ENCODE results near the gene ST6GALNAC6.

Gene ST6GALNAC6

GRCh38 chr9:127915801-127916719 is 16.7 kb upstream of the ST6GALNAC6 start:
- no peak for DNase-seq

GRCh38 chr9:127915325-127915752 is 15.9 kb upstream of the ST6GALNAC6 start:
- no peak for DNase-seq

- DNase-seq: no peak
Measured at GRCh38 chr9:127913682-127914081, 14.3 kb upstream of the ST6GALNAC6 start.

- no peak for DNase-seq
Measured at GRCh38 chr9:127912882-127913281, 13.5 kb upstream of the ST6GALNAC6 start.

- DNase-seq: no peak
Measured at GRCh38 chr9:127912296-127912695, 12.9 kb upstream of the ST6GALNAC6 start.

- no peak for DNase-seq
Measured at GRCh38 chr9:127910613-127911205, 11.3 kb upstream of the ST6GALNAC6 start.

- DNase-seq: no peak
Measured at GRCh38 chr9:127909839-127910273, 10.5 kb upstream of the ST6GALNAC6 start.

- DNase-seq: no peak
Measured at GRCh38 chr9:127908660-127908926, 9.2 kb upstream of the ST6GALNAC6 start.

GRCh38 chr9:127907867-127908659 is 8.7 kb upstream of the ST6GALNAC6 start:
- DNase-seq: no peak

- DNase-seq: no peak
Measured at GRCh38 chr9:127905788-127906191, 6.4 kb upstream of the ST6GALNAC6 start.

GRCh38 chr9:127905004-127905728 is 5.8 kb upstream of the ST6GALNAC6 start:
- no peak for DNase-seq

- no peak for DNase-seq
Measured at GRCh38 chr9:127904561-127905003, 5.2 kb upstream of the ST6GALNAC6 start.

GRCh38 chr9:127903557-127904475 is 4.4 kb upstream of the ST6GALNAC6 start:
- peak; percentile 85 for DNase-seq

- no peak for DNase-seq
Measured at GRCh38 chr9:127898433-127899127, 823 bp downstream of the ST6GALNAC6 start.

GRCh38 chr9:127897193-127897692 is 2.2 kb downstream of the ST6GALNAC6 start:
- DNase-seq: no peak

GRCh38 chr9:127896395-127897192 is 2.8 kb downstream of the ST6GALNAC6 start:
- DNase-seq: no peak

GRCh38 chr9:127895811-127896210 is 3.6 kb downstream of the ST6GALNAC6 start:
- DNase-seq: no peak

- DNase-seq: no peak
Measured at GRCh38 chr9:127893392-127893791, 6.0 kb downstream of the ST6GALNAC6 start.

GRCh38 chr9:127892831-127893230 is 6.6 kb downstream of the ST6GALNAC6 start:
- no peak for DNase-seq

- DNase-seq: no peak
Measured at GRCh38 chr9:127890053-127890452, 9.3 kb downstream of the ST6GALNAC6 start.

All from stimulated activated CD4-positive, alpha-beta T cell treated with anti-CD3 and anti-CD28 coated beads, Interleukin-1b, Interleukin-23, amount 100 ng/mL, for 48 hours (primary cell).